Activated CD4-positive, CD25-positive, alpha-beta regulatory T cell treated with anti-CD3 and anti-CD28 coated beads, Interleukin-2, amount 50 U/mL, for 72 hours (primary cell): ENCODE measurements around the gene USP33.
"Not testable (repeated sequence)": the region's sequence is repeated elsewhere in the genome, so short reads cannot be mapped to it uniquely, and the experiment has no call there.

Source experiments
- DNase-seq: peaks from one replicate; pipeline ENCODE4 v3.0.0; 2021

USP33 gene

GRCh38 chr1:77668924-77669449, 90.7 kb downstream of the USP33 start:
- DNase-seq = no peak

GRCh38 chr1:77664939-77665516, 94.6 kb downstream of the USP33 start:
- DNase-seq = no peak

GRCh38 chr1:77661696-77662095, 98.0 kb downstream of the USP33 start:
- DNase-seq = no peak

- no peak for DNase-seq
Observed at GRCh38 chr1:77659879-77660593, 99.6 kb downstream of the USP33 start.

- no peak for DNase-seq
Observed at GRCh38 chr1:77658271-77658670, 101.4 kb downstream of the USP33 start.

- DNase-seq = no peak
Observed at GRCh38 chr1:77655431-77655974, 104.1 kb downstream of the USP33 start.

- DNase-seq = no peak
Observed at GRCh38 chr1:77652970-77653516, 106.6 kb downstream of the USP33 start.

- DNase-seq = no peak
Observed at GRCh38 chr1:77652268-77652667, 107.4 kb downstream of the USP33 start.

GRCh38 chr1:77649127-77649526, 110.5 kb downstream of the USP33 start:
- no peak for DNase-seq

GRCh38 chr1:77646224-77646623, 113.4 kb downstream of the USP33 start:
- not testable (repeated sequence) for DNase-seq
